ENCODE results near the gene WDR7.

Gene WDR7

DNA sequence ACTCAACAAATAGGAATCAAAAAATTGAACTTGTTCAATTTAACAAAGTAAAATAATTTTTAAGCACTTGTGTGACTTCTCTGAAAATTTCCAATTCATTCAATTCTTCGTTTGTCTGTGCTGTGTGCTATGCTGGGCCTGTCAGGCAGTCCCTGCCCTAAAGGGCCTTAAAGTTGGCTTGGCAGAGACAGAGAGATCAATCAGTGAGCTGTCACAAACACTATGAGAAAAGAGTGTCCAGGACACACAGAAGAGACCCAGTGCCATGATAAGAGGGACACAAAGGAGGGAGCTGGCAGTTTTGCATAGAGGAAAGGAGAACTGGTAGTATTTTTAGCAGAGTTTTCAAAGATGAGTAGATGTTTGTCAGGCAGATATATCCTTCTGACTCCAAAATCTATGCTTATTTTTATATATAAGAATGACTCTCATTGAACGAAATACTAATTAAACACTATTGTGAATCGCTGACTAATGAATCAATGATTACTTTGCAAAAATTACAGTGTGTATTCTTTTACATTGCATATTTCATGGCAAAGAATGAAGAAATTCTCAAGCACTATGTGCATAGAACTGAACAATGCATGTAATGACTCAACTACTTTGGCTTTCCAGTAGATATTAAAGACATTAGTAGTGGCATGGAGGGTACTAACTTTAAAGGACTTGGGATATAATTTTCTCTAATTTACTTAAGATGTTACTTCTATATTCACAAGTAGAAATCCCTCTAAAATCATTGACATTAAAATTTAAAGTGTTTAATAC lies 302.5 kb downstream of the WDR7 start:
- no peak for DNase-seq

- DNase-seq = no peak
These were observed 304.3 kb downstream of the WDR7 start for GRCh38 chr18:56955490-56955889.

DNA sequence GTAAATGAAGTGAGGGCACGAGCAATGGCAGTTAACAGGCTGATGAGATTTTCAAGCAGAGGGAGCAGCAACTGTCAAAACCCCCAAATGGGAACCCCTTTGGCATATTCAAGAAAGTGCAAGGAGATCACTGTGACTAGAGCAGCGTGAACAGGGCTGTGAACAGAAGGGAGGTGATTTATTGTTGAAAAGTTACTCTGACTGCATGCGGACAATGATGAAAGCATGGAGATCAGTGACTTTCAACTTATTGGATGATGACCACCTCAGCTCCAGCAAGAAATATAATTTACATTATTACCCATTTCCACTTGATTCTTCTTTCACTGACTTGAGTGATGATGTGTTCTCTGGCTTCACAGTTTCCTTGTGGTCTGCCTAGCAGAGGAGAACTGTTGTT lies 308.0 kb downstream of the WDR7 start:
- no peak for DNase-seq

GRCh38 chr18:56962322-56962721 lies 311.2 kb downstream of the WDR7 start:
- no peak for DNase-seq

DNA sequence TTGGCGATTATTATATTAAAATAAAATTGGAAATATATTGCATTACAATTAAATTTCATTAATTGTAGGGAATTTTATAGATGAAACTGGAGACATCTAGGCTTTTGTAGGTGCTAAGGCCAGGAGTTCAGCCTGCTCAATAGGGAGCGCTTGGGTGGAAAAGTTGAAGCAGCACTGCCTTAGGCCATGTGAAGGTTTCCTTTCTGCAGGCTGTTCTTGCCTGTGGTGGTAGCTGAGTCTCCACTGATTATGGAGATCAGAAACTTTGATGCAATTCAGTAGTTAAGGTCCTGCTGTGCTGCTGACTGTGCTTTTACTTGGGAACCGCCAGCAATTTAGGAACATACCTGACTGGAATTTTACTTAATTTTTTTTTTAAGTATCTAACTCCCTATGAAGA lies 315.9 kb downstream of the WDR7 start:
- no peak for DNase-seq

- no peak for DNase-seq
These were observed 322.3 kb downstream of the WDR7 start for GRCh38 chr18:56973487-56973886.

- DNase-seq = no peak
These were observed 323.0 kb downstream of the WDR7 start for GRCh38 chr18:56974141-56974540.

- DNase-seq = no peak
These were observed 324.1 kb downstream of the WDR7 start for GRCh38 chr18:56975276-56975675.

- DNase-seq = no peak
These were observed 326.1 kb downstream of the WDR7 start for GRCh38 chr18:56977309-56977708.

DNA sequence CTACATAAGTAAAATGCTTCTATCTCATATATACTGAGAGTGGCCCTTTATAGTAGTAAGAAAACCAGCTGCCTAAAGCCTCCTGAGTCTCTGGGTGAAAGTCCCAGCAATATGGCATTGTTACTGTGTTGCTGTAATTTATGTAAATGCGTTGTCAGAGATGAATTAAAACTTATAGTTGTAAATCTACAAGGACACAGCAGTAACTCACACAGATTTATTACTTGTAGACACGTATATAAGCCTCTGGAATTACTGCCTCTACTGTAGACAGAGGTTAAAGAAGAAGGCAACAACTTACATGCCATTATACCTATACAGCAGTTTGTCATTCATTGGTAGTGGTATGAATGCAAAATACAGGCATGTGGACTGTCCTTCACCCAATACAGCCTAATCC lies 326.6 kb downstream of the WDR7 start:
- DNase-seq = no peak

GRCh38 chr18:56980151-56980550 lies 329.0 kb downstream of the WDR7 start:
- no peak for DNase-seq

DNA sequence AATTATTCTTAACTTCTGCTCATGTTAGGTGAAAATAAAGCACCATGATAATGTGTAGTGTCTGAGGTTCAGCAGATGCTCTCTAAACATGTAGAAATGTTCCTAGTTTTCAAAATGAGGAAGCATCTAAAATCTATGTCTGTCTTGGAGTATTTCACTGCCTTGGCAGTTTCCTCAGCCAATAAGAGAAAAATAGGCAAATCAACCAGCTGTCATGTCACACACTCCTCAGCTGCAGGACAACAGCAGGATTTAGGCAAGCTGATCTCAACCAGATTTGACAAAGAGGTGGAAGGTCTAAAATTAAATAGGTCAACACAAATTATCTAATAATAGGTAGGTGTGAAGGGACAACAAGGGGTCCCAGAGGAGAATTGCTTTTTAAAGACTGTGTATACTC lies 331.6 kb downstream of the WDR7 start:
- DNase-seq = no peak

GRCh38 chr18:56983275-56983992 lies 332.3 kb downstream of the WDR7 start:
- DNase-seq = no peak

DNA sequence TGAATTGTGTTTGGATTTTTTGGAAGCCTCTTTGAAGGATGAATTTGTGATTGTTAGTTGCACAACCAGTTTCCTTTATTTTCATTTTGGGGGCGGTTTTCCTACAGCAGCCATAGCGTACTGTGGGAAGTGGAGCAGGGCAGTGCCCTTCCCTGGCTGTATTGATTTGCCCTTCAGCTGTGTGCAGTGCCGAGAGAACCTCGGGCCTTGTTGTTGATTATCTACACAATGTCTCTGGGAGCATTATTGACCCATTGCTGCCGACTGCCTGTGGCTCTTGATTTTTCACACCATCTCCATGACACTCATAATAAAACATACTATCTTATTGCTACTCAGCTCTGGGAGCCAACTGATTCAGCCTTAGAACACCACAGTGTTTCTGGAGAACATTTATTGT lies 333.6 kb downstream of the WDR7 start:
- no peak for DNase-seq

DNA sequence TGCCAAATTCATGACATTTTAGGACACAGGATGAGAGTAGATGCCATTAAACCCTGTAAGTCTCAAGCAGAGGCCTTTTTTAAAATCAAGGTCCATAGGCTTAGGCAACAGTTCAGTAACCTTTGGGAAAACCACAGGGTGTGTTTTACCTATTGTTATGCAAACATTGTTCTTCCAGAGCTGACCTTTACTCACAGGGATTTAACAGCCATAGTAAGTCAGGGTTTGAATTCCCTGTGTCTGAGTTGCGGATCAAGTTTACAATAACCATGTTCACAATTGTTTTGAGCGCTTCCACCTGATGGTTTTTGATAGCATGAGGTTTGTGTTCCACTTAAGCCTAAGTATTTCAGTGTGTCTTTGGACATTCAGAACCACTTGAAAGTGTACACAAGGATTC lies 335.7 kb downstream of the WDR7 start:
- DNase-seq = no peak

GRCh38 chr18:56987236-56987635 lies 336.1 kb downstream of the WDR7 start:
- DNase-seq = no peak

DNA sequence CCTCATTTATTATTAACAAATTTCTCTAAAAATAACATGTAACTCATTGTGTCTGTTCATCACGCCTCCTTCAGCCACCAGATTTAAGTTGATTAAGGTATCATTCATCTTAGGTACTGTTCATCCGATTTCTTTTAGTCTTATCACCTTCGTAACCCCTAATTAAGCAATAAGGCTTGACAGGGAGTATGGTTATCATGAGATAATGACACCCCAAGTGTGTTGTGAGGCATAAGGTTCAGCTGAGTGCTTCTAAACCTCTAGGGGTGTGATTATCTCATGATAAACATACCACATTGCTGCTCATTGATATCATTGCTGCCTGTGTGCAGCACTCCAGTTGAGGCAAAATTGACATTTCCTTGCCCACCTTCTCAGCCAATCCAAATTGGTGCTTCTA lies 336.9 kb downstream of the WDR7 start:
- DNase-seq = no peak

DNA sequence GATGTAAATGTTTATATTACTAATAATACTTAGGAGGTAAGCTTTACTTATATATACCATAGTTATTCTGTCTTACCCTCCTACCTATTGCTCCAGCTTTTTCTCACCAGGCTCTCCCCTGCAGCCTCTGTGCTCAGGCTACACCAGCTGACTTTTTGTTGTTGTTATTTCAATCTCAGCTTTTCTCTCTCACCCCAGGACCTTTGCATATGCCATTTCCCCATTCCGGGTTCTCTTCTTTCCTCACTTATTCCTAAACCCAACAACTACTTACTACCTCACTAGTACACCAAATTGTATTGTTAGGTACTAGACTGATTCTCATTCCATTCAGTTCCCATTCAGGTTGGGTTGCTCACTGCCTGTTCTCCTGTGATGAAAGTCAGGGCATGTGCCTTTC lies 339.5 kb downstream of the WDR7 start:
- DNase-seq = no peak

- DNase-seq = no peak
These were observed 341.6 kb downstream of the WDR7 start for GRCh38 chr18:56992777-56993176.

DNA sequence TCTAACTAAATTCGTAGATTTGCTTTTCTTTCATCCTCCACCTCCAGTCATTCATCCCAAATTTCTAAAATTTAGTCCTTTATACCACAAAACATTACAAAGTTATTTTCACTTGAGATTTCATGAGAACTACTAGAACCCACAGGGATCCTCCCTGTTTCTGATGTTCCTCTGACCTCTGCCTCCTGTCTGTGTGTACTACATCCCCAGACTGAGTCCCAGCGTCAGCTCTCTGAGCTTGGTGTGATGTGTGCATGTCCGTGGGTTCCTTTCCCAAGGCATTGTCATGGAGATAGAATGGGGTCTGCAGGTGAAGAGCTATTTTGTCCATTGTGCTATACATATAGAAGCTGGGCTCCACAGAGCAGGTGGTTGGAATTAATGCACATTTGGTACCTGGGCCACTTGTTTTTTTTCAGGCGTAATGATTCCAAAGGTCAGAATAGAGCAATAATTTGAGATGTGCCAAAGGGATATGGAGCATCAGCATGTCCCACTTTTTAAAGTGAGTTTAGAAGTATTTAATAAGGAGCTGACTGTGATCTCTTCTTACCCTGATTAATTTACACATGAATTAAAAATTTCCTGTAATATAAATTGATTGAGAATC lies 344.5 kb downstream of the WDR7 start:
- DNase-seq = no peak

DNA sequence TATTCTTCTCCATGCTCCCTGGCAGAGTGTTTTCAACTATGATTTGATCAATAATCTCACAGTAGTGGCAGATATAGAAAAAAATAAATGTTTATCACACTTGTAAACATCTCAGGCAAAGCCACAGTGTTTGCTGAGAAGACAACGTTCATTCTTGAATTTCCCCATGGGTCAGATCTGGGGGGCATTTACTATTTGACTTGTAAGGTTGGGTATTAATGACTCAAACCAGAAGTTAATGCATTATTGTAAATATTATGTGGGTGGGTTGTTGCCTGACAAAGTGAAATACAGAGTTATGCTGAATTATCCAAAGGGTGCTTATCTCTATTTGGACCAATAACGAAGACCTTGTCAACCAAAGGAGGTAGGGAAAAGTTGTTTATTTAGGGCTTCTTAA lies 346.0 kb downstream of the WDR7 start:
- DNase-seq = no peak

DNA sequence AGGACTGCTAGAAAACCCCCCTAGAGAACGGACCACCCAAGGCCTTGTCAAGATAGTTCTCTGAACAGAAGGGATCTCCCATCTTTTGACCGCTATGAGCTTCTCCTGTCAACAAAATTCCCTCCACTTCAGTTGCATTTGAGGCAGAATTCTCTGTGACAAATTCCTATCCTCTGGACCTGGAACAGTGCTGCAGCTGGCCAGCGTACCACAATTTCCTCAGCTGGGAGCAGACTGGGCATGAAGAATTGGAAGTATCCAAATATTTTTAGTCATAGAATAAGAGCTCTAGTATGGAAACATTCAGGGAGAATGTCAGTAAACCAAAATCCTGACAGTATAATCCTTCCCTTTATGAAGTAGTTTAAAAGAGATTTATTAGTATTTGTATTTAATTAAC lies 348.7 kb downstream of the WDR7 start:
- DNase-seq = no peak

- no peak for DNase-seq
These were observed 351.5 kb downstream of the WDR7 start for GRCh38 chr18:57002627-57003026.

DNA sequence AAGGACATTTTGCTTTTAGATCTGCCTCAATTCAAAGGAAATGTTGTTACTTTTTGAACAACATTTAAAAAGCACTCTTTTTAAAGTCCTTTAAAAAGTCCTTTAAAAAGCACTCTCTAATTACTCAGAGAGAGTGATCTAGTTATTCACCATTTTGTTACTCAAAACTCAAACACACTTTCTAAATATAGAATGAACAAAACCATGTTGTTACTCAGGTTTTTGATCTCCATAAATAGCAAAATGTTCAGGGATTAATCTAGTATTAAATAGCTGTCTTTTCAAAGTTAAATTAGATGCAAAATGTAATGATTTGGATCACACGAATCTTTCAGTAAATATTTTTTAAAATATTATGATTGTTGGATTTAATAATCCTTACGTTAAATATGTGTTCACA lies 352.2 kb downstream of the WDR7 start:
- no peak for DNase-seq

All from stimulated activated CD4-positive, alpha-beta T cell treated with anti-CD3 and anti-CD28 coated beads, Interleukin-4, amount 100 ng/mL, for 24 hours (primary cell).